HCT116 (cell line): Measurements from ENCODE around the gene HLCS. TPM values are rescaled to one million over a fixed set of nuclear protein-coding genes. Genes with fewer than 3 reads are reported as not detected.

Experiments
- ATAC-seq: fragments of 200-7000 bp; cut with Tn5 transposase; 2 replicates; pipeline ENCODE4 v1.9.1; 2020; ENCODE audit warnings: mild to moderate bottlenecking, moderate library complexity
- BruUV-seq: library from RNA; stranded (reverse); fragments of 400-500 nt; replicated peaks from 2 replicates; lab custom pipeline; 2021; lab: Mats Ljungman, UMichigan
- CTCF ChIA-PET: fragments of 300-600 bp; sonication (Branson Sonifier 250); formaldehyde crosslinking; loops from one replicate; lab custom pipeline; 2021; ENCODE audit warnings: antibody characterized with exemption; lab: Charles Lee
- POLR2A ChIA-PET: fragments of 300-600, 350-600 bp; sonication (Branson Sonifier 250); formaldehyde crosslinking; loops from one replicate; lab custom pipeline; 2021; ENCODE audit warnings: antibody characterized with exemption; lab: Charles Lee
- RAD21 ChIA-PET, 2 experiments: fragments of 300-600 bp; sonication (Branson Sonifier 250); formaldehyde crosslinking; loops; one replicate each; lab custom pipeline; 2023; ENCODE audit warnings: low total read pairs in 2 of 2; ENCODE audit not compliant: uncharacterized antibody in 2 of 2, unreplicated experiment in 2 of 2, low non-redundant PET in 1 of 2; lab: Charles Lee
- DNase-seq: peaks from one replicate; pipeline ENCODE4 v3.0.0-alpha.2; 2010; ENCODE audit warnings: low read depth, low spot score
- H2AFZ ChIP-seq: fragments of 200-600 bp; shearing (Covaris generic), sonication (generic); 2 replicates; pipeline ENCODE4 v1.6.1; 2017; ENCODE audit warnings: low read depth, mixed run types, mixed read lengths, antibody characterized with exemption, low read length; ENCODE audit not compliant: poor library complexity, severe bottlenecking
- H3K27ac ChIP-seq: 2 replicates; pipeline ENCODE4 v1.5.1; 2012; ENCODE audit warnings: low read depth, low read length
- H3K27me3 ChIP-seq: fragments of 200-600 bp; sonication (generic); 2 replicates; pipeline ENCODE4 v1.6.1; 2016; ENCODE audit warnings: mixed run types, low read length, mixed read lengths; ENCODE audit not compliant: insufficient read depth
- H3K36me3 ChIP-seq, 2 experiments: fragments of 200-500 bp in 1 of 2; fragments of 200-600 bp in 1 of 2; sonication (Bioruptor generic) in 1 of 2; sonication (generic) in 1 of 2; 2 replicates each; pipeline versions ENCODE4 v1.5.1 to v1.6.1; 2014 to 2016; ENCODE audit warnings: low read length in 2 of 2, inconsistent platforms in 1 of 2, mixed read lengths in 1 of 2, mixed run types in 1 of 2; ENCODE audit not compliant: insufficient read depth in 2 of 2, control insufficient read depth in 1 of 2
- H3K4me1 ChIP-seq, 2 experiments: fragments of 200-600 bp in 1 of 2; sonication (generic) in 1 of 2; 2 replicates each; pipeline versions ENCODE4 v1.5.1 to v1.6.1; 2012 to 2017; ENCODE audit warnings: low read length in 2 of 2, inconsistent platforms in 1 of 2, mild to moderate bottlenecking in 1 of 2, mixed read lengths in 1 of 2, mixed run types in 1 of 2, moderate library complexity in 1 of 2; ENCODE audit not compliant: insufficient read depth in 2 of 2, control insufficient read depth in 1 of 2
- H3K4me2 ChIP-seq: fragments of 200-600 bp; sonication (generic); 2 replicates; pipeline ENCODE4 v1.6.1; 2017; ENCODE audit warnings: mixed run types, low read length, mixed read lengths
- H3K4me3 ChIP-seq, 2 experiments: fragments of 200-600 bp in 1 of 2; sonication (generic) in 1 of 2; replicated peaks in 1 of 2; 2 replicates each; pipeline ENCODE4 v1.5.1; 2011 to 2016; ENCODE audit warnings: low read length in 2 of 2, control low read depth in 1 of 2, low read depth in 1 of 2, mild to moderate bottlenecking in 1 of 2, mixed read lengths in 1 of 2, mixed run types in 1 of 2
- H3K79me2 ChIP-seq: fragments of 200-600 bp; sonication (generic); 2 replicates; pipeline ENCODE4 v1.6.1; 2017; ENCODE audit warnings: mild to moderate bottlenecking, mixed run types, low read length, moderate library complexity, mixed read lengths; ENCODE audit not compliant: insufficient read depth
- H3K9ac ChIP-seq: fragments of 200-600 bp; sonication (generic); 2 replicates; pipeline ENCODE4 v1.6.1; 2016; ENCODE audit warnings: low read length, mixed read lengths
- H3K9me2 ChIP-seq: fragments of 200-600 bp; sonication (generic), shearing (Covaris generic); 2 replicates; pipeline ENCODE4 v1.6.1; 2017; ENCODE audit warnings: mixed run types, mild to moderate bottlenecking, moderate library complexity; ENCODE audit not compliant: insufficient read depth
- H3K9me3 ChIP-seq, 2 experiments: fragments of 200-500 bp in 1 of 2; fragments of 200-600 bp in 1 of 2; sonication (Bioruptor generic) in 1 of 2; sonication (generic) in 1 of 2; 2 replicates each; pipeline ENCODE4 v1.6.1; 2014 to 2017; ENCODE audit warnings: low read length in 2 of 2, mixed read lengths in 2 of 2, inconsistent platforms in 1 of 2, low read depth in 1 of 2, mild to moderate bottlenecking in 1 of 2, mixed run types in 1 of 2, moderate library complexity in 1 of 2; ENCODE audit not compliant: control insufficient read depth in 1 of 2, insufficient read depth in 1 of 2
- H4K20me1 ChIP-seq: fragments of 200-600 bp; sonication (generic), shearing (Covaris generic); 2 replicates; pipeline ENCODE4 v1.6.1; 2017; ENCODE audit warnings: mixed run types, mild to moderate bottlenecking, moderate library complexity; ENCODE audit not compliant: insufficient read depth
- ELF1 ChIP-seq: IDR thresholded peaks from 2 replicates; pipeline ENCODE4 v1.6.1; 2012; ENCODE audit warnings: low read depth, borderline replicate concordance
- JUND ChIP-seq: IDR thresholded peaks from 2 replicates; pipeline ENCODE4 v1.6.1; 2012
- MAX ChIP-seq: IDR thresholded peaks from 2 replicates; pipeline ENCODE4 v1.6.1; 2012
- POLR2AphosphoS5 ChIP-seq: IDR thresholded peaks from 2 replicates; pipeline ENCODE4 v1.6.1; 2011; ENCODE audit warnings: mild to moderate bottlenecking, low read depth, low read length, moderate library complexity
- SIN3A ChIP-seq: IDR thresholded peaks from 2 replicates; pipeline ENCODE4 v1.6.1; 2012; ENCODE audit warnings: low read depth
- SP1 ChIP-seq: IDR thresholded peaks from 2 replicates; pipeline ENCODE4 v1.6.1; 2012; ENCODE audit warnings: low read depth
- SRF ChIP-seq: IDR thresholded peaks from 2 replicates; pipeline ENCODE4 v1.6.1; 2012; ENCODE audit warnings: low read depth
- YY1 ChIP-seq: IDR thresholded peaks from 2 replicates; pipeline ENCODE4 v1.6.1; 2011; ENCODE audit warnings: low read length, low read depth, moderate library complexity, mild to moderate bottlenecking; ENCODE audit not compliant: insufficient replicate concordance; ENCODE audit errors: extremely low read depth
- intact Hi-C: fragments of 100-400 bp; cut with micrococcal nuclease; formaldehyde crosslinking; loops from 2 replicates; pipeline ENCODE4 v1.10.0; 2022
- total RNA-seq: library from RNA; stranded (reverse); gene quantifications from one replicate; pipeline ENCODE4 v1.2.1, GENCODE V29; 2021; ENCODE audit not compliant: unreplicated experiment
- TF ChIP-seq, protein P1 (sequence below): IDR thresholded peaks from 2 replicates; pipeline ENCODE4 v1.6.1; 2011; ENCODE audit warnings: mild to moderate bottlenecking, low read length, moderate library complexity; ENCODE audit not compliant: insufficient replicate concordance; ENCODE audit errors: extremely low read depth
- TF ChIP-seq, protein P2 (sequence below), 3 experiments: fragments of 200-600 bp in 1 of 3; sonication (generic) in 1 of 3; IDR thresholded peaks in 2 of 3; conservative IDR thresholded peaks in 1 of 3; 2 replicates each; pipeline ENCODE4 v1.5.1; 2012 to 2017; ENCODE audit warnings: low read depth in 2 of 3, low read length in 2 of 3, antibody characterized with exemption in 1 of 3, borderline replicate concordance in 1 of 3, control low read depth in 1 of 3, mild to moderate bottlenecking in 1 of 3, mixed read lengths in 1 of 3, mixed run types in 1 of 3, moderate library complexity in 1 of 3; ENCODE audit not compliant: insufficient read depth in 1 of 3

The HLCS gene
- total RNA-seq, 1 experiment from 2014 or later, result 18.5 TPM

DNA sequence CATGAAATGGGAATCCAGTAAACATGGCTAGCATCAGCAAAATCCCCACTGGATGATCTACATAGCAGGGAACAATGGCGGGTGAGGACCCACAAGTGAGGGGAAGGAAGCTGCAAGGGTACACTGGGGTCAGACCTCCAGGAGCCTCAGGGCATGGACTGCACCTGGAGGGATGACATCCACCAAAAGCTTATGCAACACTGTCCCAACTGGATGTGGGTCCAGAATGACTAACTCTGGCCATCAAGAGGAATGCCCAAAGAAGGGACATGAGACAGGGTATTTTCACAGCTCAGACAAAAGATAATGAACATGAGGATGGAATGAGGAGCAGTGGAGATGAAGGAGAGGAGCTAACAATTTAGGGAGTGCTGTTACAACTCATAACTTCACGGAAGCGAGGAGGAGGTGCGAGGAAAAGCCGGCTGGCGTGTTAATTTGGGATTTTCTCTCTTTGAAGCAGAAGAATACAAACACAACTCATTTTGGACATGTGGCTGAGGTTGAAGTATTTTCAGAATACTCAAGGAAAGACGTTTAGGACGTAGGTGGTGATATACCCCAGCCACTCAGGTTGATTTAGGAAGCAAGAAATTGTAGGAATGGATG is 5.7 kb downstream of the HLCS start:
- intact Hi-C loops, result no loop called here
- H3K9ac ChIP-seq, result no peak overlapping the region
- H3K4me2 ChIP-seq, result no peak overlapping the region
- no peaks in the 10 kb centered on the region for H3K9me2 ChIP-seq
- RAD21 ChIA-PET, result no interaction called here
- peaks cover 15% of the 10 kb centered on the region for H3K79me2 ChIP-seq
- H3K27me3 ChIP-seq, result no peaks in the 10 kb centered on the region
- H3K36me3 ChIP-seq, result no peaks in the 10 kb centered on the region
- H2AFZ ChIP-seq, result no peak overlapping the region
- TF ChIP-seq, protein P1, sequence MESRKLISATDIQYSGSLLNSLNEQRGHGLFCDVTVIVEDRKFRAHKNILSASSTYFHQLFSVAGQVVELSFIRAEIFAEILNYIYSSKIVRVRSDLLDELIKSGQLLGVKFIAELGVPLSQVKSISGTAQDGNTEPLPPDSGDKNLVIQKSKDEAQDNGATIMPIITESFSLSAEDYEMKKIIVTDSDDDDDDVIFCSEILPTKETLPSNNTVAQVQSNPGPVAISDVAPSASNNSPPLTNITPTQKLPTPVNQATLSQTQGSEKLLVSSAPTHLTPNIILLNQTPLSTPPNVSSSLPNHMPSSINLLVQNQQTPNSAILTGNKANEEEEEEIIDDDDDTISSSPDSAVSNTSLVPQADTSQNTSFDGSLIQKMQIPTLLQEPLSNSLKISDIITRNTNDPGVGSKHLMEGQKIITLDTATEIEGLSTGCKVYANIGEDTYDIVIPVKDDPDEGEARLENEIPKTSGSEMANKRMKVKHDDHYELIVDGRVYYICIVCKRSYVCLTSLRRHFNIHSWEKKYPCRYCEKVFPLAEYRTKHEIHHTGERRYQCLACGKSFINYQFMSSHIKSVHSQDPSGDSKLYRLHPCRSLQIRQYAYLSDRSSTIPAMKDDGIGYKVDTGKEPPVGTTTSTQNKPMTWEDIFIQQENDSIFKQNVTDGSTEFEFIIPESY, result no peak
- TF ChIP-seq MAX, result no peak
- DNase-seq (no peak), ATAC-seq (no peak)
- no peak overlapping the region for H3K4me3 ChIP-seq
- peaks cover 10 to 12% of the 10 kb centered on the region in 2 experiments for H3K4me1 ChIP-seq
- no peak overlapping the region for H3K27ac ChIP-seq
- no TSS peak for BruUV-seq
- POLR2A ChIA-PET, result no interaction called here
- H4K20me1 ChIP-seq, result no peaks in the 10 kb centered on the region
- CTCF ChIA-PET, result no interaction called here
- H3K9me3 ChIP-seq, result no peaks in the 10 kb centered on the region

- no peak overlapping the region for H2AFZ ChIP-seq
- BruUV-seq, result no TSS peak
- no peaks in the 10 kb centered on the region for H3K27me3 ChIP-seq
- ChIA-PET CTCF (no interaction called here), RAD21 (no interaction called here), POLR2A (no interaction called here)
- H3K4me1 ChIP-seq, result 0 out of 4 replicates have a peak, but pooled peaks cover 0 to 3% of the 10 kb centered on the region in 2 experiments
- peaks cover under 1% of the 10 kb centered on the region; the same call in 1 of the 2 replicates for H3K79me2 ChIP-seq
- ATAC-seq, result peak; percentile 95
- H3K4me3 ChIP-seq, result no peak overlapping the region
- H3K9ac ChIP-seq, result no peak overlapping the region
- H3K27ac ChIP-seq, result no peak overlapping the region
- H4K20me1 ChIP-seq, result no peaks in the 10 kb centered on the region
- H3K4me2 ChIP-seq, result no peak overlapping the region
- H3K36me3 ChIP-seq, result no peaks in the 10 kb centered on the region
- no peaks in the 10 kb centered on the region for H3K9me2 ChIP-seq
- no peaks in the 10 kb centered on the region for H3K9me3 ChIP-seq
- no peak for DNase-seq
- intact Hi-C loops, result no loop called here
- TF ChIP-seq, protein P2, sequence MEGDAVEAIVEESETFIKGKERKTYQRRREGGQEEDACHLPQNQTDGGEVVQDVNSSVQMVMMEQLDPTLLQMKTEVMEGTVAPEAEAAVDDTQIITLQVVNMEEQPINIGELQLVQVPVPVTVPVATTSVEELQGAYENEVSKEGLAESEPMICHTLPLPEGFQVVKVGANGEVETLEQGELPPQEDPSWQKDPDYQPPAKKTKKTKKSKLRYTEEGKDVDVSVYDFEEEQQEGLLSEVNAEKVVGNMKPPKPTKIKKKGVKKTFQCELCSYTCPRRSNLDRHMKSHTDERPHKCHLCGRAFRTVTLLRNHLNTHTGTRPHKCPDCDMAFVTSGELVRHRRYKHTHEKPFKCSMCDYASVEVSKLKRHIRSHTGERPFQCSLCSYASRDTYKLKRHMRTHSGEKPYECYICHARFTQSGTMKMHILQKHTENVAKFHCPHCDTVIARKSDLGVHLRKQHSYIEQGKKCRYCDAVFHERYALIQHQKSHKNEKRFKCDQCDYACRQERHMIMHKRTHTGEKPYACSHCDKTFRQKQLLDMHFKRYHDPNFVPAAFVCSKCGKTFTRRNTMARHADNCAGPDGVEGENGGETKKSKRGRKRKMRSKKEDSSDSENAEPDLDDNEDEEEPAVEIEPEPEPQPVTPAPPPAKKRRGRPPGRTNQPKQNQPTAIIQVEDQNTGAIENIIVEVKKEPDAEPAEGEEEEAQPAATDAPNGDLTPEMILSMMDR (IDR thresholded peaks at IDR 0.05 in 2 of 3, conservative IDR thresholded peaks at IDR 0.05 in 1 of 3; ENCODE audit: borderline replicate concordance in 1 of 3, insufficient read depth in 1 of 3, low read depth in 2 of 3, low read length in 2 of 3), result no peak
- TF ChIP-seq SRF (no peak), POLR2AphosphoS5 (no peak), ELF1 (no peak), YY1 (no peak), JUND (no peak), SIN3A (no peak), SP1 (no peak)
- TF ChIP-seq, protein P1, result no peak
Measured at GRCh38 chr21:36959020-36959835, 7.2 kb downstream of the HLCS start.
